GM23338 (cell line): Measurements from ENCODE around the gene ARRB1.

Experiments used
- CTCF ChIP-seq, 2 experiments: fragments of 200-600 bp in 1 of 2; sonication (generic) in 1 of 2; conservative IDR thresholded peaks; 2 replicates each; pipeline versions ENCODE4 v1.5.1 to v1.6.1; 2016 to 2017; ENCODE audit warnings: antibody characterized with exemption in 2 of 2, low read depth in 2 of 2, mild to moderate bottlenecking in 2 of 2, moderate library complexity in 1 of 2
- POLR2AphosphoS5 ChIP-seq: IDR thresholded peaks from 2 replicates; pipeline ENCODE4 v1.6.1; 2016; ENCODE audit warnings: antibody characterized with exemption, low read depth

- TF ChIP-seq CTCF (conservative IDR thresholded peaks at IDR 0.05; ENCODE audit: low read depth in 2 of 2), result no peak
- TF ChIP-seq POLR2AphosphoS5, result no peak
Measured at GRCh38 chr11:75229466-75229865, 122.0 kb downstream of the ARRB1 start.
